Psoas muscle (tissue), 8 donors: ENCODE data around the gene MANBA. TPM values are rescaled to one million over a fixed set of nuclear protein-coding genes. Genes with fewer than 3 reads are reported as not detected.
"Not testable (repeated sequence)": the region's sequence is repeated elsewhere in the genome, so short reads cannot be mapped to it uniquely, and the experiment has no call there.

Experiments used
- ATAC-seq, 4 donors: fragments of 200-7000 bp; cut with Tn5 transposase; one replicate each; pipeline ENCODE4 v1.9.1; 2020; ENCODE audit warnings: moderate library complexity in 3 of 4, mild to moderate bottlenecking in 2 of 4
- DNase-seq, 2 donors: peaks; one replicate each; pipeline ENCODE4 v3.0.0-alpha.2; 2020
- H3K27ac ChIP-seq: fragments of 200-600 bp; one replicate; pipeline ENCODE4 v1.8.0; 2022
- H3K27me3 ChIP-seq, 3 donors: fragments of 200-600 bp in 1 of 3; one replicate each; pipeline versions ENCODE4 v1.6.1 to v1.8.0; 2013 to 2022; ENCODE audit warnings: low read length in 2 of 3, mild to moderate bottlenecking in 2 of 3, moderate library complexity in 1 of 3; ENCODE audit not compliant: insufficient read depth in 3 of 3
- H3K36me3 ChIP-seq, 2 donors: fragments of 200-600 bp in 1 of 2; one replicate each; pipeline versions ENCODE4 v1.6.1 to v1.8.0; 2013 to 2022; ENCODE audit warnings: low read depth in 1 of 2, mild to moderate bottlenecking in 1 of 2, moderate library complexity in 1 of 2; ENCODE audit not compliant: insufficient read depth in 1 of 2
- H3K4me1 ChIP-seq: fragments of 200-600 bp; one replicate; pipeline ENCODE4 v1.8.0; 2022
- H3K4me3 ChIP-seq: fragments of 200-600 bp; one replicate; pipeline ENCODE4 v1.8.0; 2022; ENCODE audit warnings: mild to moderate bottlenecking
- H3K9me3 ChIP-seq: fragments of 200-600 bp; one replicate; pipeline ENCODE4 v1.8.0; 2022
- WGBS, 3 donors: extraction: QIAGEN DNeasy Blood & Tissue Kit; methylation state at CpG; one replicate each; pipeline versions ENCODE4 v1.1.6 to v1.1.7; 2013; 5-methylcytosine and 5-hydroxymethylcytosine counted together
- intact Hi-C, 2 donors: fragments of 100-400 bp; cut with DNase I; formaldehyde crosslinking; loops; one replicate each; pipeline versions ENCODE4 v1.11.0 to v1.14.2; 2022
- polyA plus RNA-seq, 3 donors: library from polyadenylated mRNA; stranded (reverse); fragments of 200-250 nt; gene quantifications; one replicate each; pipeline ENCODE4 v1.2.3, GENCODE V29; 2013
- total RNA-seq, 4 donors: library from RNA; stranded (reverse); fragmentation: NEBNext Ultra II Directional in 2 of 4; extraction: Animal tissue kit (Norgen Biotek cat#: 25700) in 2 of 4; gene quantifications; one replicate each; pipeline versions ENCODE4 v1.2.1 to v1.2.4, GENCODE V29; 2021 to 2023
- TF ChIP-seq, protein P1 (sequence below): fragments of 200-600 bp; IDR thresholded peaks from one replicate; pipeline ENCODE4 v1.8.0; 2022; ENCODE audit warnings: antibody characterized with exemption
- donor health status: healthy with polysubstance abuse.
- donor health status: DM: no; HTN: no; CAD: no; lungs with moderate emphysema.
- donor health status: Bipolar disorder and iron deficiency.
- donor health status: healthy.
- donor health status: DM: yes; HTN: yes; CAD: no.
- donor health status: DM: no; HTN: no; CAD: no.
- donor health status: DM: no; HTN: no; CAD: no.
- donor health status: DM: yes; HTN: yes; CAD: no.

The MANBA gene
- total and polyA plus RNA-seq, 7 donors: 3.1 to 11.9 (median 4.8) TPM

- Histone ChIP-seq H3K9me3 (no peaks in the 10 kb centered on the region), H3K27me3 (no peaks in the 10 kb centered on the region), H3K27ac (no peak overlapping the region), H3K36me3 (no peaks in the 10 kb centered on the region), H3K4me1 (no peaks in the 10 kb centered on the region), H3K4me3 (no peak overlapping the region)
- TF ChIP-seq, protein P1, sequence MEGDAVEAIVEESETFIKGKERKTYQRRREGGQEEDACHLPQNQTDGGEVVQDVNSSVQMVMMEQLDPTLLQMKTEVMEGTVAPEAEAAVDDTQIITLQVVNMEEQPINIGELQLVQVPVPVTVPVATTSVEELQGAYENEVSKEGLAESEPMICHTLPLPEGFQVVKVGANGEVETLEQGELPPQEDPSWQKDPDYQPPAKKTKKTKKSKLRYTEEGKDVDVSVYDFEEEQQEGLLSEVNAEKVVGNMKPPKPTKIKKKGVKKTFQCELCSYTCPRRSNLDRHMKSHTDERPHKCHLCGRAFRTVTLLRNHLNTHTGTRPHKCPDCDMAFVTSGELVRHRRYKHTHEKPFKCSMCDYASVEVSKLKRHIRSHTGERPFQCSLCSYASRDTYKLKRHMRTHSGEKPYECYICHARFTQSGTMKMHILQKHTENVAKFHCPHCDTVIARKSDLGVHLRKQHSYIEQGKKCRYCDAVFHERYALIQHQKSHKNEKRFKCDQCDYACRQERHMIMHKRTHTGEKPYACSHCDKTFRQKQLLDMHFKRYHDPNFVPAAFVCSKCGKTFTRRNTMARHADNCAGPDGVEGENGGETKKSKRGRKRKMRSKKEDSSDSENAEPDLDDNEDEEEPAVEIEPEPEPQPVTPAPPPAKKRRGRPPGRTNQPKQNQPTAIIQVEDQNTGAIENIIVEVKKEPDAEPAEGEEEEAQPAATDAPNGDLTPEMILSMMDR: no peak
- intact Hi-C loops: no loop called here
- DNase-seq (no peak), ATAC-seq (no peak)
- 60 to 65% (median 62%) methylated on average over 3 of the region's 3 CpGs for WGBS, 3 donors
Measured at GRCh38 chr4:102713096-102713495, 47.7 kb downstream of the MANBA start.

- Histone ChIP-seq H3K4me3 (no peak overlapping the region), H3K27ac (no peak overlapping the region), H3K27me3 (no peaks in the 10 kb centered on the region), H3K4me1 (no peaks in the 10 kb centered on the region), H3K36me3 (no peaks in the 10 kb centered on the region), H3K9me3 (no peaks in the 10 kb centered on the region)
- TF ChIP-seq, protein P1: no peak
- ATAC-seq (no peak), DNase-seq (no peak)
- WGBS, 3 donors: 87 to 92% (median 88%) methylated on average over 3 of the region's 3 CpGs
- intact Hi-C loops: no loop called here
Measured at GRCh38 chr4:102710986-102711385, 49.8 kb downstream of the MANBA start.

DNA sequence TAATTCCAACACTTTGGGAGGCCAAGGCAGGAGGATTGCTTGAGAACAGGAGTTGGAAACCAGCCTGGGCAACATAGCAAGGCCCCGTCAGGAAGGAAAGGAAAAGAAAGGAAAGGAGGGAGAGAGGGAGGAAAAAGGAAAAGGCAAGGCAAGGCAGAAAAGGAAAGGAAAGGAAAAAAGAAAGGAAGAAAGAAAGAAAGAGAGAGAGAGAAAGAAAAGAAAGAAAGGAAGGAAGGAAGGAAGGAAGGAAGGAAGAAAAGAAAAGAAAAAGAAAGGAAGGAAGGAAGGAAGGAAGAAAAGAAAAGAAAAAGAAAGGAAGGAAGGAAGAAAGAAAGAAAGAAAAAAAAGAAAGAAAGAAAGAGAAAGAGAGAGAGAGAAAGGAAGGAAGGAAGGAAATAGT lies 51.7 kb downstream of the MANBA start:
- ATAC-seq, H3K36me3 ChIP-seq, DNase-seq, H3K9me3 ChIP-seq, H3K27me3 ChIP-seq, H3K4me3 ChIP-seq, H3K4me1 ChIP-seq, intact Hi-C loops, H3K27ac ChIP-seq: not testable (repeated sequence)
- WGBS, 3 donors: 98 to 100% (median 100%) methylated on average over 1 of the region's 1 CpG

DNA sequence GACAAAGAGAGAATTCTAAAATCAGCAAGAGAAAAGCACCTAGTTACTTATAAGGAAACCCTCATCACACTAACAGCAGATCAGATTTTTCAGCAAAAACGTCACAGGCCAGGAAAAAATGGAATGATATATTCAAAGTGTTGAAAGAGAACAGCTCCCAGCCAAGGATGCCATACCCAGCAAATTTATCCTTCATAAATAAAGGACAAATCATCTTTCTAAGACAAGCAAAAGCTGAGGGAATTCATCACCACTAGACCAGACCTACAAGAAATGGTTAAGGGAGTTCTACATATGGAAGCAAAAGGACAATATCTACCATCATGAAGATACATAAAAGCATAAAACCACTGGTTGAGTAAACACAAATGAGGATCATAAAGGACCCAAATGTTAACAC lies 53.6 kb downstream of the MANBA start:
- Histone ChIP-seq H3K36me3 (no peaks in the 10 kb centered on the region), H3K27me3 (no peaks in the 10 kb centered on the region), H3K4me1 (no peaks in the 10 kb centered on the region), H3K4me3 (no peak overlapping the region), H3K9me3 (no peaks in the 10 kb centered on the region), H3K27ac (no peak overlapping the region)
- no peak for DNase-seq
- TF ChIP-seq, protein P1: no peak
- WGBS, 3 donors: 84 to 88% (median 86%) methylated on average over 1 of the region's 1 CpG
- no peak for ATAC-seq
- intact Hi-C loops: no loop called here

GRCh38 chr4:102705391-102705935 lies 55.3 kb downstream of the MANBA start:
- TF ChIP-seq, protein P1: no peak
- Histone ChIP-seq H3K9me3 (no peaks in the 10 kb centered on the region), H3K27me3 (no peaks in the 10 kb centered on the region), H3K4me3 (no peak overlapping the region), H3K27ac (no peak overlapping the region), H3K36me3 (no peaks in the 10 kb centered on the region), H3K4me1 (no peaks in the 10 kb centered on the region)
- intact Hi-C loops: no loop called here
- DNase-seq (no peak), ATAC-seq (no peak)
- 100% methylated on average over 1 of the region's 1 CpG for WGBS, 3 donors
